Inflammatory macrophage (primary cell): ENCODE measurements around the gene PSME3IP1.

ENCODE experiments used
- DNase-seq, 2 donors: peaks; one replicate each; pipeline ENCODE4 v3.0.0-alpha.2; 2020 to 2022

PSME3IP1 gene

GRCh38 chr16:57143149-57143921, 42.5 kb downstream of the PSME3IP1 start:
- DNase-seq = no peak

GRCh38 chr16:57141822-57142631, 43.8 kb downstream of the PSME3IP1 start:
- DNase-seq = no peak

- DNase-seq = no peak
These were observed 44.7 kb downstream of the PSME3IP1 start for GRCh38 chr16:57140931-57141668.

- no peak for DNase-seq
These were observed 47.4 kb downstream of the PSME3IP1 start for GRCh38 chr16:57138281-57138935.

- no peak for DNase-seq
These were observed 48.1 kb downstream of the PSME3IP1 start for GRCh38 chr16:57137566-57138273.

- no peak for DNase-seq
These were observed 48.8 kb downstream of the PSME3IP1 start for GRCh38 chr16:57137043-57137442.

- DNase-seq = no peak
These were observed 50.9 kb downstream of the PSME3IP1 start for GRCh38 chr16:57134982-57135381.

- DNase-seq = no peak
These were observed 52.0 kb downstream of the PSME3IP1 start for GRCh38 chr16:57133886-57134285.

GRCh38 chr16:57133031-57133430, 52.8 kb downstream of the PSME3IP1 start:
- no peak for DNase-seq

GRCh38 chr16:57132470-57132869, 53.4 kb downstream of the PSME3IP1 start:
- DNase-seq = no peak

GRCh38 chr16:57131351-57131970, 54.4 kb downstream of the PSME3IP1 start:
- no peak for DNase-seq

GRCh38 chr16:57130950-57131321, 54.9 kb downstream of the PSME3IP1 start:
- DNase-seq = no peak

GRCh38 chr16:57128771-57129389, 57.0 kb downstream of the PSME3IP1 start:
- no peak for DNase-seq

- DNase-seq = no peak
These were observed 58.0 kb downstream of the PSME3IP1 start for GRCh38 chr16:57127836-57128235.

GRCh38 chr16:57127037-57127763, 58.6 kb downstream of the PSME3IP1 start:
- no peak for DNase-seq

GRCh38 chr16:57126411-57126810, 59.4 kb downstream of the PSME3IP1 start:
- no peak for DNase-seq

GRCh38 chr16:57125969-57126368, 59.9 kb downstream of the PSME3IP1 start:
- DNase-seq = no peak

- DNase-seq = no peak
These were observed 60.5 kb downstream of the PSME3IP1 start for GRCh38 chr16:57125376-57125775.

GRCh38 chr16:57123974-57124674, 61.7 kb downstream of the PSME3IP1 start:
- no peak for DNase-seq
